Activated T-cell treated with anti-CD3 and anti-CD28 coated beads, Interleukin-2, amount 50 U/mL, for 24 hours (primary cell): Measurements from ENCODE around the gene ZNF525.
A peak's percentile ranks its signal among the peaks of the same experiment; 100 is the strongest.

ENCODE experiments used
- DNase-seq: peaks from one replicate; pipeline ENCODE4 v3.0.0-alpha.2; 2020
- H3K27ac Mint-ChIP-seq: 2 replicates; pipeline ENCODE4 v1.8.0; 2020; ENCODE audit warnings: mild to moderate bottlenecking, mixed read lengths
- H3K27me3 Mint-ChIP-seq: 2 replicates; pipeline ENCODE4 v1.8.0; 2020; ENCODE audit warnings: mixed read lengths
- H3K36me3 Mint-ChIP-seq: 2 replicates; pipeline ENCODE4 v1.8.0; 2020; ENCODE audit warnings: low read depth, mixed read lengths
- H3K4me1 Mint-ChIP-seq: 2 replicates; pipeline ENCODE4 v1.8.0; 2020; ENCODE audit warnings: low read depth, mixed read lengths
- H3K4me3 Mint-ChIP-seq: 2 replicates; pipeline ENCODE4 v1.8.0; 2020; ENCODE audit warnings: mild to moderate bottlenecking, moderate library complexity, mixed read lengths
- H3K9me3 Mint-ChIP-seq: 2 replicates; pipeline ENCODE4 v1.8.0; 2020; ENCODE audit warnings: mixed read lengths

ZNF525 gene

GRCh38 chr19:53424968-53425597 is 59.6 kb downstream of the ZNF525 start:
- H3K4me1 Mint-ChIP-seq, result peaks cover 2% of the 10 kb centered on the region
- no peaks in the 10 kb centered on the region for H3K9me3 Mint-ChIP-seq
- H3K36me3 Mint-ChIP-seq, result no peaks in the 10 kb centered on the region
- peak; percentile 74 for DNase-seq
- H3K27me3 Mint-ChIP-seq, result no peaks in the 10 kb centered on the region
- no peak overlapping the region for H3K27ac Mint-ChIP-seq
- no peak overlapping the region for H3K4me3 Mint-ChIP-seq

- Mint-ChIP-seq H3K4me3 (peak within 1 kb of the TSS; percentile 95), H3K27me3 (no peaks in the 10 kb centered on the region), H3K4me1 (peaks cover 36% of the 10 kb centered on the region), H3K9me3 (peaks cover 15% of the 10 kb centered on the region), H3K36me3 (peaks cover 48% of the 10 kb centered on the region), H3K27ac (peak within 1 kb of the TSS; percentile 95)
- DNase-seq, result peak; percentile 100
These were observed 66.0 kb downstream of the ZNF525 start, which contains the start of gene ZNF761 for GRCh38 chr19:53431399-53432087. ZNF761 (plus strand) TSS chr19:53431984; CDS start chr19:53447269, 15,285 bp downstream.

DNA sequence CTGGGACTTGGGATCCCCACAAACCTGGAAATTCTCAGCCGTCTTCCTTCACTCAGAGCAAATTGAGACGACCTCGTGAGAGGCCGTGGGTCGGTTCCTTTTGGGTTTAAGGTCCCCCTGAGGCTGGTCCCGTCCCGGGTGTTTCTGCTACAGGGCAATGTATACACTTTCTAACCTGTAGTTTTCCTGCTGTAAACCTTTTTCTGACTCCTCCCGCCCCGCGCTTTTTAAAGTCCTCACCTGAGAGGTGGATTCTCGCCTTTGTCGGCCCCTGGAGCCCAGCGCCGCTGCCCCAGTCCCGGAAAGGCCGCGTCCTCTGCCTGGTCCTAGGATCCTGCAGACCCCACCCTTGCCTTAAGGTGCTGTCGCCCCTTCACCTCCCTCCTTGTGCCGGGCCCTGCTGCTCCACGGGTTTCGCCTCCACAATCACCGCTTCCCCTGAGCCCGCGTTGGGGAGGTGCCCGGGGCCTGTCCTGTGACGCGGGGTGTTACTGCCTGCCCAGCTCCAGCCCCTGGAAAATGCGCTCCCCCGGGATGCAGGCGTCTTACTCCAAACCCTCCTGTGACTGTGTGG is 66.7 kb downstream of the ZNF525 start:
- no peaks in the 10 kb centered on the region for H3K27me3 Mint-ChIP-seq
- peaks cover 54% of the 10 kb centered on the region for H3K36me3 Mint-ChIP-seq
- peak; percentile 60 for DNase-seq

More for the DNA sequence above, 66.7 kb downstream of the ZNF525 start:
- Mint-ChIP-seq H3K4me3 (peak overlapping the region; percentile 95), H3K4me1 (peaks cover 36% of the 10 kb centered on the region), H3K9me3 (peaks cover 19% of the 10 kb centered on the region), H3K27ac (peak overlapping the region; percentile 95)
